Heart left ventricle (tissue), 16 donors: ENCODE results near the gene MTF2. TPM values are rescaled to one million over a fixed set of nuclear protein-coding genes. Genes with fewer than 3 reads are reported as not detected.

ENCODE experiments used
- ATAC-seq, 4 donors: fragments of 200-7000 bp; cut with Tn5 transposase; one replicate each; pipeline ENCODE4 v1.9.1; 2020 to 2022; ENCODE audit warnings: moderate library complexity in 4 of 4, mild to moderate bottlenecking in 3 of 4, moderate number of reproducible peaks in 1 of 4
- DNase-seq, 5 donors: peaks; one replicate each; pipeline ENCODE4 v3.0.0-alpha.2; 2020
- H3K27ac ChIP-seq, 12 donors: fragments of 200-600 bp; sonication (generic) in 4 of 12; one replicate each; pipeline versions ENCODE4 v1.5.0 to v1.8.0; 2016 to 2022; ENCODE audit warnings: mild to moderate bottlenecking in 2 of 12
- H3K27me3 ChIP-seq, 9 donors: fragments of 200-600 bp; sonication (generic) in 2 of 9; one replicate each; pipeline versions ENCODE4 v1.5.1 to v1.8.0; 2016 to 2022; ENCODE audit warnings: mild to moderate bottlenecking in 3 of 9
- H3K36me3 ChIP-seq, 9 donors: fragments of 200-600 bp; sonication (generic) in 2 of 9; one replicate each; pipeline versions ENCODE4 v1.5.0 to v1.8.0; 2018 to 2022; ENCODE audit warnings: mild to moderate bottlenecking in 2 of 9
- H3K4me1 ChIP-seq, 12 donors: fragments of 200-600 bp; sonication (generic) in 4 of 12; one replicate each; pipeline versions ENCODE4 v1.5.0 to v1.8.0; 2016 to 2022; ENCODE audit warnings: mild to moderate bottlenecking in 3 of 12
- H3K4me3 ChIP-seq, 12 donors: fragments of 200-600 bp; sonication (generic) in 4 of 12; one replicate each; pipeline versions ENCODE4 v1.5.0 to v1.8.0; 2017 to 2022; ENCODE audit warnings: mild to moderate bottlenecking in 9 of 12, moderate library complexity in 4 of 12
- H3K9me3 ChIP-seq, 12 donors: fragments of 200-600 bp; sonication (generic) in 4 of 12; one replicate each; pipeline versions ENCODE4 v1.5.0 to v1.8.0; 2016 to 2022; ENCODE audit warnings: mild to moderate bottlenecking in 1 of 12
- CTCF ChIP-seq, 12 donors: fragments of 200-600 bp; sonication (generic) in 4 of 12; IDR thresholded peaks; one replicate each; pipeline versions ENCODE4 v1.5.0 to v1.8.0; 2018 to 2022; ENCODE audit warnings: antibody characterized with exemption in 12 of 12, mild to moderate bottlenecking in 5 of 12
- POLR2A ChIP-seq, 2 donors: fragments of 450-650 bp; IDR thresholded peaks; one replicate each; pipeline ENCODE4 v1.6.1; 2017; ENCODE audit warnings: antibody characterized with exemption in 2 of 2, mild to moderate bottlenecking in 2 of 2, moderate library complexity in 2 of 2
- WGBS, 4 donors: extraction: QIAGEN DNeasy Blood & Tissue Kit in 2 of 4; methylation state at CpG; one replicate each; pipeline versions ENCODE4 v1.1.5 to v1.1.7; 2013 to 2018; 5-methylcytosine and 5-hydroxymethylcytosine counted together
- intact Hi-C, 10 donors: fragments of 100-400 bp; cut with DNase I; formaldehyde crosslinking; loops; one replicate each; pipeline versions ENCODE4 v1.11.1 to v1.14.2; 2022
- polyA plus RNA-seq, 2 donors: library from polyadenylated mRNA; stranded (reverse); fragments of 200-250 nt; gene quantifications; one replicate each; pipeline ENCODE4 v1.2.3, GENCODE V29; 2013
- total RNA-seq, 9 donors: library from RNA; depleted of rRNA in 2 of 9; stranded (reverse); fragments of >200 nt in 2 of 9; fragmentation: NEBNext Ultra II Directional in 3 of 9; extraction: Animal tissue kit (Norgen Biotek cat#: 25700) in 3 of 9; gene quantifications; one replicate each; pipeline versions ENCODE4 v1.1.0 to v1.2.4, GENCODE V29; 2016 to 2023
- donor health status: ischemic (EF 13 %, LVEDD 7.1; RV severe dilation, severe dysfunction).
- donor health status: healthy with polysubstance abuse.
- donor health status: DM: no; HTN: yes; CAD: no.
- donor health status: DM: no; HTN: no; CAD: no.
- donor health status: ischemic (EF 25% LVEDD 6.9; RV normal size, moderate dysfunction).
- donor health status: ischemic (EF 25% LVEDD 5.7; RV mildly dilated, moderate dysfunction).
- donor health status: healthy.
- donor health status: DM: yes; HTN: yes; CAD: no.
- donor health status: ischemic (EF 35%, LVEDD 5.7; RV mildly dilated, moderate dysfunction).
- donor health status: nonischemic (EF 11% LVEDD 7.7; RV severe dilation, severe dysfunction).
- donor health status: DM: yes; HTN: yes; CAD: no.
- donor health status: PGD.
- donor health status: ischemic (EF 29% LVEDD 5.4; RV normal size, mild dysfunction).
- donor health status: nonischemic (EF 23%, LVEDD 6.1; RV moderate dilation, normal function).

Gene MTF2
- total and polyA plus RNA-seq, 11 donors = 4.8 to 11.4 (median 8.0) TPM

- peaks cover 0 to 42% (median 25%) of the 10 kb centered on the region in 12 donors for H3K4me1 ChIP-seq
- H3K36me3 ChIP-seq = peaks cover 0 to 5% (median 0%) of the 10 kb centered on the region in 9 donors
- H3K4me3 ChIP-seq = peak within 1 kb of the TSS; percentile 63 to 98 (median 76)
- WGBS, 4 donors = 0% methylated on average over 40 to 78 of the region's 78 CpGs
- H3K27me3 ChIP-seq = no peaks in the 10 kb centered on the region
- no peaks in the 10 kb centered on the region for H3K9me3 ChIP-seq
- DNase-seq (peak; percentile 98 to 99 (median 98)), ATAC-seq (peak; percentile 98 to 99 (median 99))
- peak within 1 kb of the TSS; percentile 96 to 100 (median 98) for H3K27ac ChIP-seq
- intact Hi-C loops = loop anchor here in 7 of 10 donors (1.0 to 10.0 kb wide), 7 partner anchors 98 to 167 kb away; partner anchors contain the start of genes MTF2 (in 4 of the 7) and DR1 (in 2 of the 7)
- TF ChIP-seq CTCF (IDR thresholded peaks at IDR 0.05) (peak in 7 of 12 donors; percentile 11 to 33 (median 24)), POLR2A (IDR thresholded peaks at IDR 0.05) (peak; percentile 48 to 94)
Observed at GRCh38 chr1:93179886-93180722, 101.0 kb downstream of the MTF2 start, which contains the start of gene TMED5. Gene TMED5, minus strand, starts transcription at chr1:93180413. Its CDS starts 171 bp downstream, at chr1:93180242.

GRCh38 chr1:93180723-93181613 lies 101.9 kb downstream of the MTF2 start, which contains the start of gene CCDC18:
Gene CCDC18, plus strand, starts transcription at chr1:93180724. Its CDS starts 2,638 bp downstream, at chr1:93183362.
- Histone ChIP-seq H3K4me1 (peaks cover 0 to 36% (median 24%) of the 10 kb centered on the region in 12 donors), H3K9me3 (no peaks in the 10 kb centered on the region), H3K27me3 (no peaks in the 10 kb centered on the region), H3K27ac (peak within 1 kb of the TSS; percentile 96 to 100 (median 98)), H3K36me3 (peaks cover 0 to 5% (median 0%) of the 10 kb centered on the region in 9 donors), H3K4me3 (peak within 1 kb of the TSS; percentile 63 to 98 (median 76))
- TF ChIP-seq CTCF (IDR thresholded peaks at IDR 0.05) (no peak), POLR2A (IDR thresholded peaks at IDR 0.05) (no peak)
- peak in 1 of 5 donors; percentile 10 for DNase-seq
- no peak for ATAC-seq
- intact Hi-C loops = loop anchor here in 4 of 10 donors (1.0 to 5.0 kb wide), 3 partner anchors 102 to 166 kb away; partner anchors contain the start of genes DR1 (in 2 of the 4) and MTF2 (in 2 of the 4)
- WGBS, 4 donors = 2 to 4% (median 3%) methylated on average over 24 to 43 of the region's 43 CpGs

GRCh38 chr1:93186667-93187066 lies 107.6 kb downstream of the MTF2 start:
- Histone ChIP-seq H3K36me3 (no peaks in the 10 kb centered on the region), H3K4me3 (no peak overlapping the region), H3K9me3 (no peaks in the 10 kb centered on the region), H3K27me3 (no peaks in the 10 kb centered on the region), H3K27ac (peak overlapping the region in 1 of 12 donors; percentile 15), H3K4me1 (peaks cover 0 to 19% (median 0%) of the 10 kb centered on the region in 12 donors)
- no peak for DNase-seq
- ATAC-seq = no peak
- WGBS, 4 donors = 83 to 93% (median 88%) methylated on average over 1 of the region's 1 CpG
- intact Hi-C loops = no loop called here
- TF ChIP-seq CTCF (IDR thresholded peaks at IDR 0.05) = no peak
- no peak for TF ChIP-seq POLR2A (IDR thresholded peaks at IDR 0.05)

Other genes starting within 250 kb of the MTF2 start
- gene RPL5, start 247.2 kb upstream of the MTF2 start, total RNA-seq = 100 to 1,000 TPM; 463 to 779 (median 580) TPM
- gene RPL5, start 247.2 kb upstream of the MTF2 start, polyA plus RNA-seq = 1,000 to 10,000 TPM; 1,040 to 1,711 TPM
- 10 to 100 TPM in 2 of 9 donors, 1 to 10 TPM in 7; 4.6 to 11.6 (median 6.5) TPM for gene DIPK1A, start 117.8 kb upstream of the MTF2 start, total RNA-seq
- 1 to 10 TPM; 2.8 to 6.1 TPM for gene DIPK1A, start 117.8 kb upstream of the MTF2 start, polyA plus RNA-seq
- 10 to 100 TPM; 36.5 to 95.3 (median 55.0) TPM for gene TMED5, start 101.1 kb downstream of the MTF2 start, total RNA-seq
- gene TMED5, start 101.1 kb downstream of the MTF2 start, polyA plus RNA-seq = 10 to 100 TPM in 1 of 2 donors, 1 to 10 TPM in 1; 9.2 to 68.8 TPM
- 1 to 10 TPM; 1.9 to 8.9 (median 4.2) TPM for gene CCDC18, start 101.4 kb downstream of the MTF2 start, total RNA-seq
- gene CCDC18, start 101.4 kb downstream of the MTF2 start, polyA plus RNA-seq = 1 to 10 TPM; 1.7 to 2.5 TPM